RWPE2 (cell line): Measurements from ENCODE around the gene DYNLT2B.
"Not testable (repeated sequence)": the region's sequence is repeated elsewhere in the genome, so short reads cannot be mapped to it uniquely, and the experiment has no call there.

Source experiments
- ATAC-seq: fragments of 200-7000 bp; cut with Tn5 transposase; 3 replicates; pipeline ENCODE4 v1.9.1; 2021; ENCODE audit warnings: low read depth
- DNase-seq: peaks from one replicate; pipeline ENCODE4 v3.0.0-alpha.2; 2020; ENCODE audit warnings: low spot score
- H3K27ac ChIP-seq: fragments of 450-650 bp; 2 replicates; pipeline ENCODE4 v1.5.1; 2017; ENCODE audit warnings: mild to moderate bottlenecking; ENCODE audit not compliant: poor library complexity, severe bottlenecking
- H3K27me3 ChIP-seq: fragments of 250-450 bp; sonication (Bioruptor Pico); 2 replicates; pipeline ENCODE4 v1.5.1; 2021; ENCODE audit warnings: mild to moderate bottlenecking, moderate library complexity; ENCODE audit not compliant: insufficient read depth, poor library complexity, severe bottlenecking
- H3K36me3 ChIP-seq: fragments of 250-450 bp; sonication (Bioruptor Pico); 2 replicates; pipeline ENCODE4 v1.5.1; 2020; ENCODE audit warnings: low read depth, mild to moderate bottlenecking, moderate library complexity
- H3K4me1 ChIP-seq: fragments of 250-450 bp; sonication (Bioruptor Pico); 2 replicates; pipeline ENCODE4 v1.5.1; 2021; ENCODE audit warnings: mild to moderate bottlenecking, moderate library complexity; ENCODE audit not compliant: insufficient read depth, poor library complexity, severe bottlenecking
- H3K4me3 ChIP-seq: fragments of 250-450 bp; sonication (Bioruptor Pico); 2 replicates; pipeline ENCODE4 v1.5.1; 2021; ENCODE audit warnings: mild to moderate bottlenecking, moderate library complexity; ENCODE audit not compliant: severe bottlenecking
- H3K9me3 ChIP-seq: fragments of 250-450 bp; sonication (Bioruptor Pico); 2 replicates; pipeline ENCODE4 v1.5.1; 2021; ENCODE audit warnings: mild to moderate bottlenecking, moderate library complexity; ENCODE audit not compliant: severe bottlenecking
- CTCF ChIP-seq: fragments of 450-650 bp; IDR thresholded peaks from one replicate; pipeline ENCODE4 v1.5.1; 2017; ENCODE audit warnings: mild to moderate bottlenecking, moderate library complexity; ENCODE audit not compliant: poor library complexity, severe bottlenecking

Gene DYNLT2B

DNA sequence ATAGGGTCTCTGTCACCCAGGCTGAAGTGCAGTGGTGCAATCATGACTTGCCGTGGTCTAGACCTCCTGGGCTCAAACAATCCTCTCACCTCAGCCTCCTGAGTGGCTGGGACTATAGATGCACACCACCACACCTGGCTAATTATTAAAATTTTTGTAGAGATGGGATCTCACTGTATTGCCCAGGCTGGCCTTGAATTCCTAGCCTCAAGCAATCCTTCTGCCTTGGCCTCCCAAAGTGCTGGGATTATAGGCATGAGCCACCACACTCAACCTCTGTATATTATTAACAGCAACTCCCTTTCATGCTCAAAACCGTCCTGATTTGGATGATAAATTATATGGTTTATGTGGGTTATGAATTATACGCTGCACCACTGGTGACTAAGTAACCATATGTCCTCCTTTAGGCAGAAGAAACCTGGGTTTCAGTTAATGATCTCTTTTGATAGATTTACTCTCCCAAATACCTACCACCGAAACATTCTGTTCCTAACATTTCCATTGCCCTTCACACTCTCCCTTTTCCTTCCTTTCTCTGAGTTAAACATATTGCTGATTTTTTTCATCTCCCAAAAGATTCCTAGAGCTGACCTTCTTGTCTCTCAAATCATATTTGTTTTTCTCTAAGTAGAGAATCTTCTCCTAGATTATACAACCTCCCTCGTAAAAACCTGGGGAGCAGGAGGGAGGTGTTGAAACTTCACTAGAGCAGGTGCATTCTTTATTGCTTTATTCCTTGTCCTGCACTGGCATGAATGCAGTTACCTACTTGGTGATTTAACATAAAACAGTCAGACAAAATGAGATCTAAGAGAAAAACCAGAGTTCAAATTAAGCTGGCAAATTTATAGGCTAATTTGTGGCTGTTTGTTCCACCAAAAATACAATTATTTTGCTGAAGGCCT is 63.4 kb downstream of the DYNLT2B start:
- H3K27me3 ChIP-seq = no peaks in the 10 kb centered on the region
- H3K27ac ChIP-seq = no peak overlapping the region
- DNase-seq (no peak), ATAC-seq (no peak)
- peaks cover 45% of the 10 kb centered on the region for H3K36me3 ChIP-seq
- no peaks in the 10 kb centered on the region for H3K9me3 ChIP-seq
- H3K4me3 ChIP-seq = no peak overlapping the region
- H3K4me1 ChIP-seq = no peaks in the 10 kb centered on the region
- TF ChIP-seq CTCF = no peak

DNA sequence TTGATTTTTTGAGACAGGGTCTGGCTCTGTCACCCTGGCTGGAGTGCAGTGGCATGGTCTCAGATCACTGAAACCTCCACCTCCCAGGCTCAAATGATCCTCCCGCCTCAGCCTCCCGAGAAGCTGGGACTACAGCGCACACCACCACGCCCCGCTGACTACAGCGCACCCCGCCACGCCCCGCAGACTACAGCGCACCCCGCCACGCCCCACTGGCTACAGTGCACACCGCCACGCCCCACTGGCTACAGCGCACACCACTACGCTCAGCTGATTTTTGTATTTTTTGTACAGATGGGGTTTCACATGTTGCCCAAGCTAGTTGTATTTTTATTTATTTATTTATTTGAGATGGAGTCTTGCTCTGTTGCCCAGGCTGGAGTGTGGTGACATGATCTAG is 66.1 kb downstream of the DYNLT2B start:
- no peak overlapping the region for H3K4me3 ChIP-seq
- DNase-seq (no peak), ATAC-seq (no peak)
- no peaks in the 10 kb centered on the region for H3K27me3 ChIP-seq
- TF ChIP-seq CTCF = no peak
- no peaks in the 10 kb centered on the region for H3K4me1 ChIP-seq
- H3K9me3 ChIP-seq = no peaks in the 10 kb centered on the region
- no peak overlapping the region for H3K27ac ChIP-seq
- H3K36me3 ChIP-seq = peaks cover 45% of the 10 kb centered on the region

- H3K4me1 ChIP-seq = no peaks in the 10 kb centered on the region
- H3K4me3 ChIP-seq = no peak overlapping the region
- no peak overlapping the region for H3K27ac ChIP-seq
- DNase-seq = no peak
- no peaks in the 10 kb centered on the region for H3K9me3 ChIP-seq
- no peak for ATAC-seq
- peaks cover 39% of the 10 kb centered on the region for H3K36me3 ChIP-seq
- no peak for TF ChIP-seq CTCF
- H3K27me3 ChIP-seq = no peaks in the 10 kb centered on the region
Measured at GRCh38 chr3:196246612-196247308, 71.3 kb downstream of the DYNLT2B start.

DNA sequence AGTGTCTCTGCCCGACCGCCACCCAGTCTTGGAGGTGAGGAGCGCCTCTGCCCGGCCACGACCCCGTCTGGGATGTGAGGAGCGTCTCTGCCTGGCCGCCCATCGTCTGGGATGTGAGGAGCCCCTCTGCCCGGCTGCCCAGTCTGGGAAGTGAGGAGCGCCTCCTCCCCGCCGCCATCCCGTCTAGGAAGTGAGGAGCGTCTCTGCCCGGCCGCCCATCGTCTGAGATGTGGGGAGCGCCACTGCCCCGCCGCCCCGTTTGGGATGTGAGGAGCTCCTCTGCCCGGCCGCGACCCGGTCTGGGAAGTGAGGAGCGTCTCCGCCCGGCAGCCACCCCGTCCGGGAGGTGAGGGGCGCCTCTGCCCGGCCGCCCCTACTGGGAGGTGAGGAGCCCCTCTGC is 73.9 kb downstream of the DYNLT2B start:
- H3K27me3 ChIP-seq, H3K27ac ChIP-seq, H3K4me1 ChIP-seq, ATAC-seq, H3K4me3 ChIP-seq, DNase-seq, H3K9me3 ChIP-seq: not testable (repeated sequence)
- peaks cover 60% of the 10 kb centered on the region for H3K36me3 ChIP-seq

- no peak for ATAC-seq
- Histone ChIP-seq H3K27ac (no peak overlapping the region), H3K27me3 (no peaks in the 10 kb centered on the region), H3K4me1 (no peaks in the 10 kb centered on the region), H3K36me3 (peaks cover 58% of the 10 kb centered on the region), H3K4me3 (no peak overlapping the region), H3K9me3 (no peaks in the 10 kb centered on the region)
- DNase-seq = no peak
- TF ChIP-seq CTCF = no peak
Measured at GRCh38 chr3:196241704-196242103, 76.3 kb downstream of the DYNLT2B start.
